GM19043 (cell line): Measurements from ENCODE around the gene VGF.

Source experiments
- ATAC-seq: cut with Tn5 transposase; IDR thresholded peaks from one replicate; pipeline ENCODE4 v1.9.1; 2021; ENCODE audit warnings: low read depth; ENCODE audit not compliant: unreplicated experiment

VGF gene

DNA sequence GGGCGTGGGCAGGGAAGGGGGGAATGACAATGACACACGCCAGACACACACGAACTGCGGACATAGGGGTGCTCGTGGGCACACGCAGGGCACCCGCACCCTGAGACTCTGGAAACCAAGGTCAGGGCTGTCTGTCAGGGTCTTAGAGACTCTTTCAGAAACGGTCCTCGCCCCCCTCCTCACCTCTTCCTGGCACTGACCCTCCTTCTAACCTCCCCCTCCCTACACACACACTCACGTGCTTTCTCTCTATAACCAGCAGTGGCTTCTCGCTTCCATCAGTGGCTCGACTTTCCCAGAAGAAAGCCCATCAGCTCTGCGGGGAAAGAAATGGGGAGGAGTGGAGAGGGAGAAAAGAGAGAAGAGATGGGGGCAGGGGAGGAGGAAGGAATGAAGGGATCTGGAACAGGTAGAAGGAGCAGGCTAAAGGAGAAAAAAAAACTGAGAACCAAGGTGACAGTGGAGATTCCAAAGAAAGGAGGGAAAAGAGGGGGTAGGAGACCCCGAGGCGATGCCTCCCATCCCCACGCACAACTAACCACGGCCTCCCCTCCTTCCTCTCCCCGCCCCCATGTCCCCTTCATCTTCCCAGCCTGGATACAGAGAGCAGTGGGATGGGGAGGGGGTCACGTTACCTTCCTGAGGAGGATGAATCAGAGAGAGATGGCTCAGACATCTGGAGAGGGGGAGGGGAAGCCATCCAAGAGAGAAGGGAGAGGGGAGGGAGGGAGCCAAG lies 1.7 kb upstream of the VGF start:
- ATAC-seq = no peak

GRCh38 chr7:101166648-101166908 lies 1.2 kb upstream of the VGF start:
- no peak for ATAC-seq

- ATAC-seq = no peak
Observed at GRCh38 chr7:101165958-101166647, 734 bp upstream of the VGF start.

DNA sequence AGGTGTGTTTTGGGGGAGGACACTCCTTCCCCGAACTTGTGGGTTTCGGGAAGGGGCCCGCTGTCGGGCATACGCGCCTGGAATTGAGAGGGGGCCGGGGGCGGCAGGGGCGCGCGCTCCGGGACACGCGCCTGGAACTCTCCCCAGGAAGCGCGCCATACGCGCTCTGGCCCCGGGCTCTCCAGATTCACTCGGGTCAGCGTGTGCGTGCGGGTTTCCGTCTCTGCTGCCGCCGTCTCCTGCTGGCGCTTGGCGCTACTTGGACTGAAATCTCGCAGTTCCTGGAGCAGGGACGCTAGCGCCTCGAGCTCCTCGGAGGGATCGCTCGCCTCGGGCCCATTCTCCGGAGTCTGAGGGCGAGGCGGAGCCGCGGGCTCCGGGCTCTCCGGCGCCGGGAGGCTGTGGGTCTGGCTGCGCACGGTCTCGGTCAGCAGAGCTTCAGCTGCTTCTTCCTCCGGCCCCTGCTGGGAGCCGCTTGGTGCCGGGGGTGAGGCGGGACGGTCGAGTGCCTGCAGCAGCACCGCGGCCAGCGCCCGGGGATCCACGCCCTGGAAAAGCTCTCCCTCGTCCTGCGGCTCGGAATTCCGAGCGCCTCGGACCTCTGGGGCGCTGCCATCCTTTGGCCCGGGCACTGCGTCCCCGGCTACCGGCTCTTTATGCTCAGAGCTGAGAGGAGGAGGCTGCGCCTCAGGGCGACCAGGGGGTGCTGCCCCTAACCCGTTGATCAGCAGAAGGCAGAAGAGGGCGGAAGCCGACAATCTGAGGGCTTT lies 1.1 kb downstream of the VGF start:
- no peak for ATAC-seq

DNA sequence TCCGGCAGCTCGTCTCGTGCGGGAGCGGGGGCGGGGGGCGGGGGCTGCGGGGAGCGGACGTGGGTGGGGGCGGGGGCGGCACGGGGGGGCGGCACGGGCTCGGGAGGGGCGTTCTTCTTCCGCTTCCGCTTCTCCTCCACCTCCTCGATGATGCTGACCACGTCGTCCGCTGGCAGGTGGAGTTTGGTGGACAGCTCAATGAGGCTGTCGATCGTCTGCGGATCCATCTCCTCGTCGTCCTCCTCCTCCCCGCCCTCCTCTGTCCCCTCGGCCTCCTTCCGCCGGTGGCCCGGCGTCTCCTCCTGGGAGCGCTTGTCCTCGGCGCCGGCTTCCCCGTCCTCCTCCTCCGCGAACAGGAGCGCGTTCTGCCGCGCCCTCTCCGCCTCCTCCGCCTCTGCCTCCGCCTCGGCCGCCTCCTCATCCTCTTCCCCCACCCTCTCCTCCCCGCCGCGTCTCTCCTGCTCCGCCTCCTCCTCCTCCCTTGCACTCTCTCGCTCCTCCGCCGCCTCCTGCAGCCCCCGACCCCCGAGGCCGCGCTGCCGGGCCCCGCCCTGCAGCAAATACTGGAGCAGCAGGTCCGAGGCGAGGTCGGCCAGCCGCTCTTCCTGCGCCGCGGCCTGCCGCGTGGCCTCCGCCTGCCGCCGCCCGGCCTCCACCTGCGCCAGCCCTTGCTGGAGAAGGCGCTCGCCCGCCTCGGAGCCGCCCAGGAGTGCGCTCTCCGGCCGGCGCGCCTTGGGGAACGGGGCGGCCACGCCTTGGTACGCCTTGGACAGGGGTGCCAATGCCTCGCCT lies 1.9 kb downstream of the VGF start:
- ATAC-seq = no peak

- no peak for ATAC-seq
Observed at GRCh38 chr7:101162551-101163278, 2.7 kb downstream of the VGF start.

DNA sequence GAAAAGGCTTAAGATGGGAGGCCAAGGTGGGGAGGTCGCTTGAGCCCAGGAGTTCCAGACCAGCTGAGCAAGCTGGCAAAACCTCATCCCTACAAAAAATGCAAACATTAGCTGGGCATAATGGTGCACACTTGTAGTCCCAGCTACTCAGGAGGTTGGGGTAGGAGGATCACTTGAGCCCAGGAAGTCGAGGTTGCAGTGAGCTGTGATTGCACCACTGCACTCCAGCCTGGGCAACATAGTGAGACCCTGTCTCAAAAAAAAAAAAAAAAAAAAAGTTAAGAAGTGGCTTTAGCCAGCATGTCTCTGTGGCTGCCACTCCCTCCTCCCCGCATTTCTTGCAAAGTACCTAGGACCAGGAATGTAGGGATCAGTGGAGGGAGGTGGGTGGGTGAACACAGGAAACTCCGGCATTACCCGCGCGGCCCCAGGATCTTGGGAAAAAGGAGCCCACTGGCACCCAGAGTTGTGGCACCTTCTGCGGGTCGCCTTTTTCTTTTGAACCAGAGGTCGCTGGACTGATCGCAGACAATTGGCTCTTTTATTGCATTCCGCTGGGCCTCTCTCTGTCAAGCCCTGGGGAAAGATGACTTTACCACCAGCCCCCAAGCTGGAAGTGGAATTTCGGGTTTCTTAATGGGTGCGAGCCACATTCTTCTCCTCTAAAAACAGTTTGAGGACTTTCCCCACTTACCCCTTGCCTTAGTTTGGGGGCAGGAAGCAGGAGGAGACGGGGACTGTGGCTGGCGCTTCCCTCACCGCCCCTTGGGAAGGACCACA lies 3.5 kb downstream of the VGF start:
- ATAC-seq = no peak

- no peak for ATAC-seq
Observed at GRCh38 chr7:101160910-101161309, 4.5 kb downstream of the VGF start.

- no peak for ATAC-seq
Observed at GRCh38 chr7:101159696-101160674, 5.4 kb downstream of the VGF start.

GRCh38 chr7:101156866-101157589 lies 8.3 kb downstream of the VGF start:
- no peak for ATAC-seq

DNA sequence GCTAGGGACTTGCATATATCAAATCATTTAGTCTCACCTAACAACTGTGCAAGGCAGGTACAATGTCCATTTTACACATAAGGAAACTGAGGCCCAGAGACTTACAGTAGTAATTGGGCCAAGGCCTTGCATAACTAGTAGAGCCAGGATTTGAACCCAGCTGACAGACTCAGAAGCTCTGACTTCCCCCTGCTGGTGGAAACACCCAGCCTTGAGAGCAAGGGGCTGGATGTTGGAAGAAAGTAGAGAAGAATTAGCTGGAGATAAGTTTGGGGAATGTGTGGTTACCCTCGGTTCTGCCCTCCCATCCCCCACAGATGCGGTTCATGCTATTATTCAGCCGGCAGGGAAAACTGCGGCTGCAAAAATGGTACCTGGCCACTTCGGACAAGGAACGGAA lies 9.1 kb downstream of the VGF start:
- ATAC-seq = no peak

GRCh38 chr7:101155303-101155702 lies 10.1 kb downstream of the VGF start:
- ATAC-seq = no peak

GRCh38 chr7:101154693-101155102 lies 10.7 kb downstream of the VGF start:
- ATAC-seq = no peak

GRCh38 chr7:101153969-101154692 lies 11.2 kb downstream of the VGF start, which contains the start of gene AP1S1:
TSS of gene AP1S1 (plus strand) at chr7:101154476. CDS start at chr7:101154515, 39 bp downstream.
- ATAC-seq = peak; percentile 68

DNA sequence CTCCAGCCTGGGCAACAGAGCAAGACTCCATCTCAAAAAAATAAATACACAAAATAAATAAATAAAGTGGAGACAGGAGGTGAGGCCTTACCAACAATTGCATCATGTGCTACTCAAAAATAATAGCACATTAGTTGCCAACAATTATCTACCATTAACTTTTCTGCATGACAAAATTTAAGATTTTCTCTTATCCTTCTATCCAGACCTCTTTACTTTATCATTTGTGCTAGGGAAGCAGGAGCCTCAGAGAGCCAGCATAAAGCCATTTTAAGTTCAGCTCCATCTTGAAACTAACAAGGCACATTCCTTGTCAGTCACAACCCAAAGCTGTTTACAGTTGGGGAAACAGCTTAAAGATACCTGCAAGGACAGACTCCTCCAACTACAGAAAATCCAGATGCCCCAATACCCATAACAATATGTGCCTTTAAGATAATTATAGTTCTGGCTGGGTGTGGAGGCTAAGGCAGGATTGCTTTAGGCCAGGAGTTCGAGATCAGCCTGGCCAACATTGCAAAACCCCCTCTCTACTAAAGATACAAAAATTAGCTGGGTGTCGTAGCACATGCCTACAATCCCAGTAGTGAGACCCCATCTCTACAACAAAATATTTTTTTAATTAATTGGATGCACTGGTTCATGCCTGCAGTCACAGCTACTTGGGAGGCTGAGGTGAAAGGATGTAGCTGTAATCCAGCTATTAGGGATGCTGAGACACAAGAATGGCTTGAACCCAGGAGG lies 13.3 kb downstream of the VGF start:
- no peak for ATAC-seq

DNA sequence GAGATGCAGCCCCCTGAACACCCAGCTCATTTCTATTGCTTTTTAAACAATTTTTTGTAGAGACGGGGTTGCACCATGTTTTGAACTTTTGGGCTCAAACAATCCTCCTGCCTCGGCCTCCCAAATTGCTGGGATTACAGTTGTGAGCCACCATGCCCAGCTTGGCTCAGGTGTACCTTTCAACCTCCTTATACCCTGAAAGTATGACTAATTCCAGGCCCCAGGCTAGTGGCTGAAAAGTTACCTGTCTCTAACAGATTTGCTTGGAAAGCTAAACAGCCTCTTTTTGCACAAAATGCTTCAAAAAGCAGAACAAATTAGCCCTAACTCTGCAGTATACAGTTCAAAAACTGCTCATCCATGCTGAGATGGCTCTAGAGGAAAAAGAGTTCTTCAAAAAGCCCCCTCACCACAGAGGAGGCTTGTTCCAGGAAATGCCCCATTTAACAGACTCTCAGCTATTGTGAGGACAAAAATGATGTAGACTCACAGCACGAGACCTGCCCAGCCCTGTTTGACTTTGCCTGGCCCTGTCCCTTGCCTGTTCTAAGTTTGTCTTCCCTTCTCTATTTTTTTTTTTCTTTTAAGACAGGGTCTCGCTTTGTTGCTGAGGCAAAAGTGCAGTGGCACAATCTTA lies 24.5 kb downstream of the VGF start:
- no peak for ATAC-seq
